H9 (cell line): ENCODE measurements around the gene PGS1. TPM values are rescaled to one million over a fixed set of nuclear protein-coding genes. Genes with fewer than 3 reads are reported as not detected.
"Not testable (repeated sequence)": the region's sequence is repeated elsewhere in the genome, so short reads cannot be mapped to it uniquely, and the experiment has no call there.

Source experiments
- DNase-seq: peaks from one replicate; pipeline ENCODE4 v3.0.0-alpha.2; 2017
- H2AFZ ChIP-seq: one replicate; pipeline ENCODE4 v1.6.1; 2013; ENCODE audit warnings: mild to moderate bottlenecking, low read length, control low read depth, moderate library complexity
- H2AK5ac ChIP-seq: 2 replicates; pipeline ENCODE4 v1.6.1; 2013; ENCODE audit warnings: low read length, control low read depth, mixed read lengths; ENCODE audit not compliant: insufficient read length
- H2BK120ac ChIP-seq: one replicate; pipeline ENCODE4 v1.6.1; 2013; ENCODE audit warnings: low read depth, mild to moderate bottlenecking, low read length, control low read depth, inconsistent platforms; ENCODE audit not compliant: poor library complexity, severe bottlenecking
- H2BK12ac ChIP-seq: 2 replicates; pipeline ENCODE4 v1.6.1; 2013; ENCODE audit warnings: low read length, control low read depth, mixed read lengths, low read depth; ENCODE audit not compliant: insufficient read length
- H2BK15ac ChIP-seq: 2 replicates; pipeline ENCODE4 v1.6.1; 2013; ENCODE audit warnings: low read depth, low read length, control low read depth
- H2BK20ac ChIP-seq: one replicate; pipeline ENCODE4 v1.6.1; 2013; ENCODE audit warnings: low read depth, mild to moderate bottlenecking, low read length, control low read depth, inconsistent platforms; ENCODE audit not compliant: poor library complexity, severe bottlenecking
- H2BK5ac ChIP-seq: 2 replicates; pipeline ENCODE4 v1.6.1; 2013; ENCODE audit warnings: low read length, control low read depth, mixed read lengths; ENCODE audit not compliant: insufficient read length
- H3K14ac ChIP-seq: 2 replicates; pipeline ENCODE4 v1.6.1; 2013; ENCODE audit warnings: low read length, control low read depth; ENCODE audit not compliant: insufficient read depth
- H3K18ac ChIP-seq: 2 replicates; pipeline ENCODE4 v1.6.1; 2013; ENCODE audit warnings: low read depth, mild to moderate bottlenecking, mixed read lengths, low read length, control low read depth; ENCODE audit not compliant: insufficient read length
- H3K23ac ChIP-seq: 2 replicates; pipeline ENCODE4 v1.6.1; 2013; ENCODE audit warnings: low read length, control low read depth, mixed read lengths, low read depth; ENCODE audit not compliant: insufficient read length
- H3K23me2 ChIP-seq: 2 replicates; pipeline ENCODE4 v1.6.1; 2013; ENCODE audit warnings: low read depth, mild to moderate bottlenecking, mixed read lengths, low read length, control low read depth; ENCODE audit not compliant: insufficient read length, poor library complexity, severe bottlenecking
- H3K27ac ChIP-seq: 2 replicates; pipeline ENCODE4 v1.5.1; 2013; ENCODE audit warnings: low read length, control low read depth, mixed read lengths, low read depth; ENCODE audit not compliant: insufficient read length
- H3K27me3 ChIP-seq: 2 replicates; pipeline ENCODE4 v1.6.1; 2013; ENCODE audit warnings: low read length, control low read depth, inconsistent platforms; ENCODE audit not compliant: insufficient read depth
- H3K4ac ChIP-seq: 2 replicates; pipeline ENCODE4 v1.6.1; 2013; ENCODE audit warnings: low read depth, mild to moderate bottlenecking, control low read depth, inconsistent platforms, low read length, moderate library complexity
- H3K4me1 ChIP-seq: 2 replicates; pipeline ENCODE4 v1.6.1; 2013; ENCODE audit warnings: low read length, control low read depth, inconsistent platforms; ENCODE audit not compliant: insufficient read depth
- H3K4me2 ChIP-seq: 2 replicates; pipeline ENCODE4 v1.6.1; 2013; ENCODE audit warnings: low read length, control low read depth, mixed read lengths; ENCODE audit not compliant: insufficient read length, insufficient read depth
- H3K56ac ChIP-seq: 2 replicates; pipeline ENCODE4 v1.6.1; 2013; ENCODE audit warnings: low read depth, mild to moderate bottlenecking, mixed read lengths, low read length, control low read depth; ENCODE audit not compliant: insufficient read length
- H3K79me1 ChIP-seq: 2 replicates; pipeline ENCODE4 v1.6.1; 2013; ENCODE audit warnings: low read depth, mild to moderate bottlenecking, moderate library complexity, low read length, control low read depth, inconsistent platforms; ENCODE audit not compliant: insufficient read depth, poor library complexity, severe bottlenecking
- H3K79me2 ChIP-seq: 2 replicates; pipeline ENCODE4 v1.6.1; 2013; ENCODE audit warnings: low read length, control low read depth, inconsistent platforms; ENCODE audit not compliant: insufficient read depth
- H3K9ac ChIP-seq: 2 replicates; pipeline ENCODE4 v1.6.1; 2013; ENCODE audit warnings: low read length, control low read depth, mixed read lengths; ENCODE audit not compliant: insufficient read length; ENCODE audit errors: extremely low read depth
- H3K9me3 ChIP-seq: one replicate; pipeline ENCODE4 v1.6.1; 2013; ENCODE audit warnings: low read depth, low read length, inconsistent platforms; ENCODE audit not compliant: control insufficient read depth
- H3T11ph ChIP-seq: one replicate; pipeline ENCODE4 v1.6.1; 2013; ENCODE audit warnings: mild to moderate bottlenecking, low read length, control low read depth, inconsistent platforms
- H4K20me1 ChIP-seq: one replicate; pipeline ENCODE4 v1.6.1; 2013; ENCODE audit not compliant: control insufficient read depth, insufficient read length, insufficient read depth
- H4K5ac ChIP-seq: 2 replicates; pipeline ENCODE4 v1.6.1; 2013; ENCODE audit warnings: low read depth, mild to moderate bottlenecking, mixed read lengths, low read length, control low read depth; ENCODE audit not compliant: insufficient read length
- H4K8ac ChIP-seq: replicated peaks from 2 replicates; pipeline ENCODE4 v1.6.1; 2013; ENCODE audit warnings: low read length, control low read depth, mixed read lengths, low read depth; ENCODE audit not compliant: insufficient read length
- H4K91ac ChIP-seq: 2 replicates; pipeline ENCODE4 v1.6.1; 2013; ENCODE audit warnings: low read depth, mild to moderate bottlenecking, moderate library complexity, mixed read lengths, low read length, control low read depth; ENCODE audit not compliant: insufficient read length
- H3K27ac Mint-ChIP-seq, 3 experiments: 2 replicates in 2 of 3; 3 replicates in 1 of 3; pipeline ENCODE4 v1.8.0; 2020 to 2021; ENCODE audit warnings: mixed read lengths in 3 of 3, mild to moderate bottlenecking in 1 of 3, moderate library complexity in 1 of 3
- H3K27me3 Mint-ChIP-seq: 2 replicates; pipeline ENCODE4 v1.8.0; 2021; ENCODE audit warnings: low read depth, mild to moderate bottlenecking, moderate library complexity, mixed read lengths
- H3K36me3 Mint-ChIP-seq, 3 experiments: 2 replicates in 2 of 3; 3 replicates in 1 of 3; pipeline ENCODE4 v1.8.0; 2020 to 2021; ENCODE audit warnings: low read depth in 3 of 3, mixed read lengths in 3 of 3; ENCODE audit not compliant: insufficient read depth in 1 of 3
- H3K4me1 Mint-ChIP-seq, 2 experiments: 2 replicates each; pipeline ENCODE4 v1.8.0; 2020; ENCODE audit warnings: mixed read lengths in 2 of 2
- H3K4me3 Mint-ChIP-seq, 2 experiments: 2 replicates in 1 of 2; 3 replicates in 1 of 2; pipeline ENCODE4 v1.8.0; 2020 to 2021; ENCODE audit warnings: mild to moderate bottlenecking in 2 of 2, mixed read lengths in 2 of 2, moderate library complexity in 1 of 2
- H3K9me3 Mint-ChIP-seq, 2 experiments: 2 replicates in 1 of 2; 3 replicates in 1 of 2; pipeline ENCODE4 v1.8.0; 2020; ENCODE audit warnings: mild to moderate bottlenecking in 2 of 2, mixed read lengths in 2 of 2, moderate library complexity in 1 of 2
- WGBS: extraction: QIAGEN DNeasy Blood & Tissue Kit; methylation state at CpG from one replicate; pipeline ENCODE4 v1.1.7; 2013; ENCODE audit warnings: missing lambda C conversion rate, low lambda C conversion rate, mixed read lengths; ENCODE audit not compliant: insufficient read length; ENCODE audit errors: extremely low coverage; 5-methylcytosine and 5-hydroxymethylcytosine counted together
- total RNA-seq: library from RNA; stranded (reverse); gene quantifications from 2 replicates; pipeline ENCODE4 v1.2.1, GENCODE V29; 2021
- TF ChIP-seq, protein P1 (sequence below): fragments of 200-600 bp; sonication (generic); conservative IDR thresholded peaks from 3 replicates; pipeline ENCODE4 v1.8.0; 2021; ENCODE audit warnings: antibody characterized with exemption, mild to moderate bottlenecking

The PGS1 gene
- total RNA-seq, 1 experiment from 2014 or later, result 45.7 TPM

DNA sequence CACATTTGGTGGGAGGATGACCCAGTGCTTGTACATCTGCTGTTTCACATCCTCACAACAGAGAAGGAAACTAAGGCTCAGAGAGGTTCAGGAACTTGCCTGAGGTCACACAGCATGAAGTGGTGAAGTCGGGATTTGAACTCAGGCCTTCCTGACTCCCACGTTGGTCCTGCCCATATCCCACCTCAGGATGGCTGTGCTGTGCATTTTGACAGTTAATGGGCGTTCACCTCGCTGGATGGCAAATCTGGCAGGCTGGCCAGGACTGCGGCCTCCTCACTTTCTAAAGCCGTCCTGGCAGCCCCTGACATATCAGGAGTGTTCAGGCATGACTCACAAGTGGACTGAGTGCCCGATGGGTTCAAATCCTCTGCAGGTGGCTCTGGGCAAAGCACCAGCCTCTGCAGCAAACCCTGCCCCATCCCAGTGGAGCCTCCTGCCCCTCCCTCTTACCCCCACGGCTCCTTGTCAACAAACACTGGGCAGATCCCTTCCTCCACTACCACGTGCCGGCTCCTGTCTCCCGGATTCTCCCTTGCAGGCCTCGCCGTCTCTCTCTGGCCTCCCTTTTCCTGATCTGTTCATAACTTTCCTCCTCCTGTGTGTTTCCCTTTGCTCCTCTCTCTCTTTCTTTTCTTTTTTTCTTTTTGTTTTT is 47.8 kb upstream of the PGS1 start:
- H2BK5ac ChIP-seq, result no peak overlapping the region
- H3K18ac ChIP-seq, result no peak overlapping the region
- no peak overlapping the region for H3K4ac ChIP-seq
- no peak overlapping the region for H3K9ac ChIP-seq
- H4K8ac ChIP-seq, result no peak overlapping the region
- no peak overlapping the region for H3K14ac ChIP-seq
- no peaks in the 10 kb centered on the region for H3K27me3 ChIP-seq
- H3K9me3 Mint-ChIP-seq, result no peaks in the 10 kb centered on the region
- no peaks in the 10 kb centered on the region for H4K20me1 ChIP-seq
- no peak overlapping the region for H3K56ac ChIP-seq
- no CpG with 5 or more reads among the region's 13 CpGs for WGBS
- H3K27me3 Mint-ChIP-seq, result peaks cover 1% of the 10 kb centered on the region
- H2BK15ac ChIP-seq, result no peak overlapping the region
- no peaks in the 10 kb centered on the region for H3K79me2 ChIP-seq
- no peak overlapping the region for H3K4me2 ChIP-seq
- peak overlapping the region in 1 of 3 experiments; percentile 59; a peak in 1 of 7 replicates for H3K27ac Mint-ChIP-seq
- no peak overlapping the region for H2AK5ac ChIP-seq
- H3K36me3 Mint-ChIP-seq, result no peaks in the 10 kb centered on the region
- H3K79me1 ChIP-seq, result no peaks in the 10 kb centered on the region
- no peak overlapping the region for H2BK12ac ChIP-seq
- TF ChIP-seq, protein P1, sequence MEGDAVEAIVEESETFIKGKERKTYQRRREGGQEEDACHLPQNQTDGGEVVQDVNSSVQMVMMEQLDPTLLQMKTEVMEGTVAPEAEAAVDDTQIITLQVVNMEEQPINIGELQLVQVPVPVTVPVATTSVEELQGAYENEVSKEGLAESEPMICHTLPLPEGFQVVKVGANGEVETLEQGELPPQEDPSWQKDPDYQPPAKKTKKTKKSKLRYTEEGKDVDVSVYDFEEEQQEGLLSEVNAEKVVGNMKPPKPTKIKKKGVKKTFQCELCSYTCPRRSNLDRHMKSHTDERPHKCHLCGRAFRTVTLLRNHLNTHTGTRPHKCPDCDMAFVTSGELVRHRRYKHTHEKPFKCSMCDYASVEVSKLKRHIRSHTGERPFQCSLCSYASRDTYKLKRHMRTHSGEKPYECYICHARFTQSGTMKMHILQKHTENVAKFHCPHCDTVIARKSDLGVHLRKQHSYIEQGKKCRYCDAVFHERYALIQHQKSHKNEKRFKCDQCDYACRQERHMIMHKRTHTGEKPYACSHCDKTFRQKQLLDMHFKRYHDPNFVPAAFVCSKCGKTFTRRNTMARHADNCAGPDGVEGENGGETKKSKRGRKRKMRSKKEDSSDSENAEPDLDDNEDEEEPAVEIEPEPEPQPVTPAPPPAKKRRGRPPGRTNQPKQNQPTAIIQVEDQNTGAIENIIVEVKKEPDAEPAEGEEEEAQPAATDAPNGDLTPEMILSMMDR, result no peak
- H3K4me3 Mint-ChIP-seq, result no peak overlapping the region
- H3K23me2 ChIP-seq, result no peaks in the 10 kb centered on the region
- 0 out of 2 replicates have a peak, but pooled peaks cover 4% of the 10 kb centered on the region for H3K4me1 ChIP-seq
- peaks cover 6 to 15% of the 10 kb centered on the region in 2 experiments for H3K4me1 Mint-ChIP-seq
- DNase-seq, result no peak
- H3K23ac ChIP-seq, result no peak overlapping the region
- H4K91ac ChIP-seq, result no peak overlapping the region
- H3T11ph ChIP-seq, result no peak overlapping the region
- H3K27ac ChIP-seq, result no peak overlapping the region
- no peak overlapping the region for H2BK120ac ChIP-seq
- no peaks in the 10 kb centered on the region for H3K9me3 ChIP-seq
- no peak overlapping the region for H4K5ac ChIP-seq
- no peak overlapping the region for H2AFZ ChIP-seq
- no peak overlapping the region for H2BK20ac ChIP-seq

DNA sequence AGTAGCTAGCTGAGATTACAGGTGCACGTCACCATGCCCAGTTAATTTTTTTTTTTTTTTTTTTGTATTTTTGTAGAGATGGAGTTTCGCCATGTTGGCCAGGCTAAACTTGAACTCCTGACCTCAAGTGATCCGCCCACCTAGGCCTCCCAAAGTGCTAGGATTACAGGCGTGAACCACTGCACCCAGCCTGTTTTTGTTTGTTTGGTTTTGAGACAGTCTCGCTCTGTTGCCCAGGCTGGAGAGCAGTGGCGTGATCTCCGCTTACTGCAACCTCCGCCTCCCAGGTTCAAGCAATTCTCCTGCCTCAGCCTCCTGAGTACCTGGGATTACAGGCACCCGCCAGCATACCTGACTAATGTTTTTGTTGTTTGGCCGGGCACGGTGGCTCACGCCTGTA is 47.1 kb upstream of the PGS1 start:
- H3K23ac ChIP-seq, H4K5ac ChIP-seq, H3K4me1 ChIP-seq, DNase-seq, H3K9me3 Mint-ChIP-seq, H3K56ac ChIP-seq, H3K14ac ChIP-seq, H4K8ac ChIP-seq, H3K79me1 ChIP-seq, H2BK5ac ChIP-seq, H3K4ac ChIP-seq, H3K27ac ChIP-seq, H2AK5ac ChIP-seq, H4K91ac ChIP-seq, H2BK120ac ChIP-seq, H3K36me3 Mint-ChIP-seq, H3K27ac Mint-ChIP-seq, H3K27me3 ChIP-seq, H3K4me3 Mint-ChIP-seq, H3K23me2 ChIP-seq, H3K27me3 Mint-ChIP-seq, H2AFZ ChIP-seq, H2BK12ac ChIP-seq, H3K4me2 ChIP-seq, H3T11ph ChIP-seq, H2BK20ac ChIP-seq, H3K9ac ChIP-seq, H3K18ac ChIP-seq, H3K9me3 ChIP-seq, H4K20me1 ChIP-seq, H3K79me2 ChIP-seq, H2BK15ac ChIP-seq: not testable (repeated sequence)
- H3K4me1 Mint-ChIP-seq, result peaks cover 3 to 13% of the 10 kb centered on the region in 2 experiments
- no CpG with 5 or more reads among the region's 12 CpGs for WGBS
